ENCODE data around the gene RPS6KA6. TPM values are rescaled to one million over a fixed set of nuclear protein-coding genes. Genes with fewer than 3 reads are reported as not detected.

RPS6KA6 gene
- total and polyA plus RNA-seq, 2 experiments from 2014 or later, result 3.6 to 14.0 TPM

DNA sequence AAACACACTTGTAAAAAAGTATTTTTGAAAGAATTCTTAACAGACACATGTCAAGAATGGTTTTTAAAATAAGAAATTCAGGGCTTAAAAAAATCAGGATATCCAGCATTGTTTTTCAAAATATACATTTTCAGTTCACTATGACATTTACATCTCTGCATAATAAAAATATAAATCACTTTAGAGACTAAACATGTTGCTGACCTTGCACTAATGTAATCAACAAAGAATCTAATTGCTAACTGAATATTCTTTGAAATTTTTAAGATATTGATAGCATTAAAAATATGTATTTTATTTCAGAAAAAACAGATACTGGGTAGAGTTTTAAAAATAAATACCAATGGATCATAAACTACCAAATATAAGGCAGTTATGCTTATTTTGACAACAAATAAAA, 26.4 kb downstream of the RPS6KA6 start:
- Histone ChIP-seq H3F3A (replicated peaks; ENCODE audit: low read depth) (no peaks in the 10 kb centered on the region), H4K20me1 (replicated peaks; ENCODE audit: insufficient read depth) (no peaks in the 10 kb centered on the region; the same call in 1 of the 2 replicates), H3K4me3 (no peak overlapping the region), H3K79me2 (replicated peaks; ENCODE audit: insufficient read depth) (no peaks in the 10 kb centered on the region), H3K27ac (ENCODE audit: low read depth) (no peak overlapping the region), H2AFZ (no peak overlapping the region), H3K27me3 (ENCODE audit: insufficient read depth) (no peaks in the 10 kb centered on the region), H3K4me2 (0 out of 2 replicates have a peak overlapping the region, but pooled peaks have one; percentile 14), H3K36me3 (ENCODE audit: insufficient read depth) (no peaks in the 10 kb centered on the region), H3K4me1 (ENCODE audit: insufficient read depth) (peaks cover 14% of the 10 kb centered on the region), H3K9me2 (ENCODE audit: insufficient read depth) (no peaks in the 10 kb centered on the region)
- ATAC-seq (no peak), DNase-seq (ENCODE audit: low spot score) (no peak)
- TF ChIP-seq NANOG (IDR thresholded peaks at IDR 0.05; ENCODE audit: borderline replicate concordance) (no peak), EZH2phosphoT487 (IDR thresholded peaks at IDR 0.05; ENCODE audit: unreplicated experiment) (no peak), JUNB (IDR thresholded peaks at IDR 0.05; ENCODE audit: unreplicated experiment) (no peak), STAT1 (IDR thresholded peaks at IDR 0.05; ENCODE audit: unreplicated experiment) (no peak), ZNF331 (CRISPR knock-in tag; IDR thresholded peaks at IDR 0.05; ENCODE audit: low read depth) (no peak), CREB1 (CRISPR knock-in tag; IDR thresholded peaks at IDR 0.05; ENCODE audit: low read depth) (no peak), POLR2AphosphoS5 (IDR thresholded peaks at IDR 0.05; ENCODE audit: low read depth) (no peak), ZNF114 (CRISPR knock-in tag; IDR thresholded peaks at IDR 0.05) (no peak), EZH2 (IDR thresholded peaks at IDR 0.05; ENCODE audit: low read depth, unreplicated experiment) (no peak)
- TF ChIP-seq, protein P1, sequence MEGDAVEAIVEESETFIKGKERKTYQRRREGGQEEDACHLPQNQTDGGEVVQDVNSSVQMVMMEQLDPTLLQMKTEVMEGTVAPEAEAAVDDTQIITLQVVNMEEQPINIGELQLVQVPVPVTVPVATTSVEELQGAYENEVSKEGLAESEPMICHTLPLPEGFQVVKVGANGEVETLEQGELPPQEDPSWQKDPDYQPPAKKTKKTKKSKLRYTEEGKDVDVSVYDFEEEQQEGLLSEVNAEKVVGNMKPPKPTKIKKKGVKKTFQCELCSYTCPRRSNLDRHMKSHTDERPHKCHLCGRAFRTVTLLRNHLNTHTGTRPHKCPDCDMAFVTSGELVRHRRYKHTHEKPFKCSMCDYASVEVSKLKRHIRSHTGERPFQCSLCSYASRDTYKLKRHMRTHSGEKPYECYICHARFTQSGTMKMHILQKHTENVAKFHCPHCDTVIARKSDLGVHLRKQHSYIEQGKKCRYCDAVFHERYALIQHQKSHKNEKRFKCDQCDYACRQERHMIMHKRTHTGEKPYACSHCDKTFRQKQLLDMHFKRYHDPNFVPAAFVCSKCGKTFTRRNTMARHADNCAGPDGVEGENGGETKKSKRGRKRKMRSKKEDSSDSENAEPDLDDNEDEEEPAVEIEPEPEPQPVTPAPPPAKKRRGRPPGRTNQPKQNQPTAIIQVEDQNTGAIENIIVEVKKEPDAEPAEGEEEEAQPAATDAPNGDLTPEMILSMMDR (conservative IDR thresholded peaks at IDR 0.05; ENCODE audit: low read depth in 2 of 2), result no peak
- TF ChIP-seq, protein P2, sequence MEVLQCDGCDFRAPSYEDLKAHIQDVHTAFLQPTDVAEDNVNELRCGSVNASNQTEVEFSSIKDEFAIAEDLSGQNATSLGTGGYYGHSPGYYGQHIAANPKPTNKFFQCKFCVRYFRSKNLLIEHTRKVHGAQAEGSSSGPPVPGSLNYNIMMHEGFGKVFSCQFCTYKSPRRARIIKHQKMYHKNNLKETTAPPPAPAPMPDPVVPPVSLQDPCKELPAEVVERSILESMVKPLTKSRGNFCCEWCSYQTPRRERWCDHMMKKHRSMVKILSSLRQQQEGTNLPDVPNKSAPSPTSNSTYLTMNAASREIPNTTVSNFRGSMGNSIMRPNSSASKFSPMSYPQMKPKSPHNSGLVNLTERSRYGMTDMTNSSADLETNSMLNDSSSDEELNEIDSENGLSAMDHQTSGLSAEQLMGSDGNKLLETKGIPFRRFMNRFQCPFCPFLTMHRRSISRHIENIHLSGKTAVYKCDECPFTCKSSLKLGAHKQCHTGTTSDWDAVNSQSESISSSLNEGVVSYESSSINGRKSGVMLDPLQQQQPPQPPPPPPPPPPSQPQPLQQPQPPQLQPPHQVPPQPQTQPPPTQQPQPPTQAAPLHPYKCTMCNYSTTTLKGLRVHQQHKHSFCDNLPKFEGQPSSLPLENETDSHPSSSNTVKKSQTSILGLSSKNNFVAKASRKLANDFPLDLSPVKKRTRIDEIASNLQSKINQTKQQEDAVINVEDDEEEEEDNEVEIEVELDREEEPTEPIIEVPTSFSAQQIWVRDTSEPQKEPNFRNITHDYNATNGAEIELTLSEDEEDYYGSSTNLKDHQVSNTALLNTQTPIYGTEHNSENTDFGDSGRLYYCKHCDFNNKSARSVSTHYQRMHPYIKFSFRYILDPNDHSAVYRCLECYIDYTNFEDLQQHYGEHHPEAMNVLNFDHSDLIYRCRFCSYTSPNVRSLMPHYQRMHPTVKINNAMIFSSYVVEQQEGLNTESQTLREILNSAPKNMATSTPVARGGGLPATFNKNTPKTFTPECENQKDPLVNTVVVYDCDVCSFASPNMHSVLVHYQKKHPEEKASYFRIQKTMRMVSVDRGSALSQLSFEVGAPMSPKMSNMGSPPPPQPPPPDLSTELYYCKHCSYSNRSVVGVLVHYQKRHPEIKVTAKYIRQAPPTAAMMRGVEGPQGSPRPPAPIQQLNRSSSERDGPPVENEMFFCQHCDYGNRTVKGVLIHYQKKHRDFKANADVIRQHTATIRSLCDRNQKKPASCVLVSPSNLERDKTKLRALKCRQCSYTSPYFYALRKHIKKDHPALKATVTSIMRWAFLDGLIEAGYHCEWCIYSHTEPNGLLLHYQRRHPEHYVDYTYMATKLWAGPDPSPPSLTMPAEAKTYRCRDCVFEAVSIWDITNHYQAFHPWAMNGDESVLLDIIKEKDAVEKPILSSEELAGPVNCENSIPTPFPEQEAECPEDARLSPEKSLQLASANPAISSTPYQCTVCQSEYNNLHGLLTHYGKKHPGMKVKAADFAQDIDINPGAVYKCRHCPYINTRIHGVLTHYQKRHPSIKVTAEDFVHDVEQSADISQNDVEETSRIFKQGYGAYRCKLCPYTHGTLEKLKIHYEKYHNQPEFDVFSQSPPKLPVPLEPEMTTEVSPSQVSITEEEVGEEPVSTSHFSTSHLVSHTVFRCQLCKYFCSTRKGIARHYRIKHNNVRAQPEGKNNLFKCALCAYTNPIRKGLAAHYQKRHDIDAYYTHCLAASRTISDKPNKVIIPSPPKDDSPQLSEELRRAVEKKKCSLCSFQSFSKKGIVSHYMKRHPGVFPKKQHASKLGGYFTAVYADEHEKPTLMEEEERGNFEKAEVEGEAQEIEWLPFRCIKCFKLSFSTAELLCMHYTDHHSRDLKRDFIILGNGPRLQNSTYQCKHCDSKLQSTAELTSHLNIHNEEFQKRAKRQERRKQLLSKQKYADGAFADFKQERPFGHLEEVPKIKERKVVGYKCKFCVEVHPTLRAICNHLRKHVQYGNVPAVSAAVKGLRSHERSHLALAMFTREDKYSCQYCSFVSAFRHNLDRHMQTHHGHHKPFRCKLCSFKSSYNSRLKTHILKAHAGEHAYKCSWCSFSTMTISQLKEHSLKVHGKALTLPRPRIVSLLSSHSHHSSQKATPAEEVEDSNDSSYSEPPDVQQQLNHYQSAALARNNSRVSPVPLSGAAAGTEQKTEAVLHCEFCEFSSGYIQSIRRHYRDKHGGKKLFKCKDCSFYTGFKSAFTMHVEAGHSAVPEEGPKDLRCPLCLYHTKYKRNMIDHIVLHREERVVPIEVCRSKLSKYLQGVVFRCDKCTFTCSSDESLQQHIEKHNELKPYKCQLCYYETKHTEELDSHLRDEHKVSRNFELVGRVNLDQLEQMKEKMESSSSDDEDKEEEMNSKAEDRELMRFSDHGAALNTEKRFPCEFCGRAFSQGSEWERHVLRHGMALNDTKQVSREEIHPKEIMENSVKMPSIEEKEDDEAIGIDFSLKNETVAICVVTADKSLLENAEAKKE (CRISPR knock-in tag; IDR thresholded peaks at IDR 0.05), result no peak
- TF ChIP-seq, protein P3, sequence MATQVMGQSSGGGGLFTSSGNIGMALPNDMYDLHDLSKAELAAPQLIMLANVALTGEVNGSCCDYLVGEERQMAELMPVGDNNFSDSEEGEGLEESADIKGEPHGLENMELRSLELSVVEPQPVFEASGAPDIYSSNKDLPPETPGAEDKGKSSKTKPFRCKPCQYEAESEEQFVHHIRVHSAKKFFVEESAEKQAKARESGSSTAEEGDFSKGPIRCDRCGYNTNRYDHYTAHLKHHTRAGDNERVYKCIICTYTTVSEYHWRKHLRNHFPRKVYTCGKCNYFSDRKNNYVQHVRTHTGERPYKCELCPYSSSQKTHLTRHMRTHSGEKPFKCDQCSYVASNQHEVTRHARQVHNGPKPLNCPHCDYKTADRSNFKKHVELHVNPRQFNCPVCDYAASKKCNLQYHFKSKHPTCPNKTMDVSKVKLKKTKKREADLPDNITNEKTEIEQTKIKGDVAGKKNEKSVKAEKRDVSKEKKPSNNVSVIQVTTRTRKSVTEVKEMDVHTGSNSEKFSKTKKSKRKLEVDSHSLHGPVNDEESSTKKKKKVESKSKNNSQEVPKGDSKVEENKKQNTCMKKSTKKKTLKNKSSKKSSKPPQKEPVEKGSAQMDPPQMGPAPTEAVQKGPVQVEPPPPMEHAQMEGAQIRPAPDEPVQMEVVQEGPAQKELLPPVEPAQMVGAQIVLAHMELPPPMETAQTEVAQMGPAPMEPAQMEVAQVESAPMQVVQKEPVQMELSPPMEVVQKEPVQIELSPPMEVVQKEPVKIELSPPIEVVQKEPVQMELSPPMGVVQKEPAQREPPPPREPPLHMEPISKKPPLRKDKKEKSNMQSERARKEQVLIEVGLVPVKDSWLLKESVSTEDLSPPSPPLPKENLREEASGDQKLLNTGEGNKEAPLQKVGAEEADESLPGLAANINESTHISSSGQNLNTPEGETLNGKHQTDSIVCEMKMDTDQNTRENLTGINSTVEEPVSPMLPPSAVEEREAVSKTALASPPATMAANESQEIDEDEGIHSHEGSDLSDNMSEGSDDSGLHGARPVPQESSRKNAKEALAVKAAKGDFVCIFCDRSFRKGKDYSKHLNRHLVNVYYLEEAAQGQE (IDR thresholded peaks at IDR 0.05; ENCODE audit: unreplicated experiment), result no peak
- TF ChIP-seq, protein P4, sequence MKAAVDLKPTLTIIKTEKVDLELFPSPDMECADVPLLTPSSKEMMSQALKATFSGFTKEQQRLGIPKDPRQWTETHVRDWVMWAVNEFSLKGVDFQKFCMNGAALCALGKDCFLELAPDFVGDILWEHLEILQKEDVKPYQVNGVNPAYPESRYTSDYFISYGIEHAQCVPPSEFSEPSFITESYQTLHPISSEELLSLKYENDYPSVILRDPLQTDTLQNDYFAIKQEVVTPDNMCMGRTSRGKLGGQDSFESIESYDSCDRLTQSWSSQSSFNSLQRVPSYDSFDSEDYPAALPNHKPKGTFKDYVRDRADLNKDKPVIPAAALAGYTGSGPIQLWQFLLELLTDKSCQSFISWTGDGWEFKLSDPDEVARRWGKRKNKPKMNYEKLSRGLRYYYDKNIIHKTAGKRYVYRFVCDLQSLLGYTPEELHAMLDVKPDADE (IDR thresholded peaks at IDR 0.05), result no peak
- Mint-ChIP-seq H3K27ac (no peak overlapping the region), H3K4me1 (peaks cover 9% of the 10 kb centered on the region), H3K27me3 (ENCODE audit: insufficient read depth, low read depth, poor library complexity) (no peaks in the 10 kb centered on the region), H3K36me3 (ENCODE audit: low read depth) (no peaks in the 10 kb centered on the region), H3K4me3 (no peak overlapping the region), H3K9me3 (no peaks in the 10 kb centered on the region)
